NCI-H2196 (cell line): Measurements from ENCODE around the gene CYP24A1.
"Not testable (repeated sequence)": the region's sequence is repeated elsewhere in the genome, so short reads cannot be mapped to it uniquely, and the experiment has no call there.

Experiments
- DNase-seq: peaks from one replicate; lab custom pipeline; 2025; ENCODE audit not compliant: unreplicated experiment; lab: John Stamatoyannopoulos, UW

The CYP24A1 gene

DNA sequence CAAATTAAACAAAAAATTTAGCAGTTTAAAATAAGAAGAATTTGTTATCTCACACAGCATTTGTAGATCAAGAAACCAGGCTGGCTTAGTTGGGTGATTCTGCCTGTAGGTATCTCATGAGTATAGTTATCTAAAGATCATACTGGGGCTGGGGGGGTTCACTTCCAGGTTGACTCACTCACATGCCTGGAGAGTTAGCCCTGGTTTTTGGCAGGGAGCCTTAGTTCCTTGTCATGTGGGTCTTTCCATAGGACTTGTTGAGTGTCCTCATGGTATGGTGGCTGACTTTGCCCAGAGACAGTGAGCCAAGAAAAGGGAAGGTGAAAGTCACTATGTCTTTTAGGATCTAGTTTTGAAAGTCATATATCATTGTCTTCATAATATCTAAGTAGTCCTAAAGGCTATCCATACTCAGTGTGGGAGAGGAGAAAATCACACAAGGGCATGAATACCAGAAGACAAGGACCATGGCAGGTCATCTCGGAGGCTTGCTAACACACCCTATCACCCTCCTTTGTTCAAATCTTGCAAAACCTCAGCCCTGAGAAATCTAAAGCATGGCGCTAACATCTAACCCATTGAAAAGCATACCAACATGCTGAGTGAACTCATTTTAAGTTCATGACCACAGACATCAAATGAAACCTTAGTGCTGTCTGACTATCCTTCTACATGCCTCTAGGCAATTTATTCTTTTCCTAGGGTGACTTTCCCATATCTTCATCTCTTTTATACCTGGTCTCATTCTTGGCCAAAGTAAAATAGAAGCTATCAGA lies 39.2 kb downstream of the CYP24A1 start:
- DNase-seq = no peak

DNA sequence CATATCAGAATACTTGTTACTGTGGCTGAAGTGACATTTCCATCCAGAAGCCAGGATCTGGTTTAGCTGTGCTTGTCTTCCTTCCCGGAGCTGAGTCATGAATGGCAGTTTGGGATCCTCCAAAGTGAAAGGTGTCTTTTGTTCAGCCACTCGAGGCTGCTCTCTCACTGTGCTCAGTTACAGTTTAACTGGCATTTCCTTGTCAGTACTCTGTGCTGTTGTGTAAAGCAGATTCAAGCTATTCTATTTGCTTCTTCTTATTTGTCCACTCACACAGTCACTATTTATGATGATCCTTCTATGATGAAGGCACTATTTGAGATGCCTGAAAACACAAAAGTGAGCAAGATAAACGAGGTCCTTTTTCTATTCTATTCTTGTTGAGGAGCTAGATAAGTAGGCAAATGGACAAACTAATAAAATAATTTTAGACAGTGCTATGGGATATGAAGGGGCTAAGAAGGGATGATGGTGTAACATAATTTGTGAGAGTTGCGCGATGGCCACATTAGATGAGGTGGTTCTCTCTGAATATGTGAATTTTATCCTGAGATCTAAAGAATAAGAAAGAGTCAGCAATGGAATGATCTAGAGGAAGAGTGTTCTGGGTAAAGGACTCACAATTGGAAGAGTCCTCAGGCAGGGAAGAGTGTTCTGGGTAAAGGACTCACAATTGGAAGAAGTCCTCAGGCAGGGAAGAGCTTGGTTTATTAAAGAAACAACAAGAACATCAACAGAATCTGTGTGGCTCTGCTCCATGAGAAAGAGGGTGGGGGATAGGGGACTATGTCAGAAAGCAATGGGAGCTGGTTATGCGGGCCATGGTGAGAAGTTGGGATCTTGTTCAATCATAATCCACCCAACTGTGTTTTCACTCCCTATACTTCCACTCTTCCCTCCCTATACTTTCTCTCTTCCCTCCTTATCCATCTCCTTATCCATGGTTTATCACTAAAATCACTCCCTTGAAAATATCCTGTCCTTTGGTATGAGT lies 40.1 kb downstream of the CYP24A1 start:
- peak; percentile 63 for DNase-seq

DNA sequence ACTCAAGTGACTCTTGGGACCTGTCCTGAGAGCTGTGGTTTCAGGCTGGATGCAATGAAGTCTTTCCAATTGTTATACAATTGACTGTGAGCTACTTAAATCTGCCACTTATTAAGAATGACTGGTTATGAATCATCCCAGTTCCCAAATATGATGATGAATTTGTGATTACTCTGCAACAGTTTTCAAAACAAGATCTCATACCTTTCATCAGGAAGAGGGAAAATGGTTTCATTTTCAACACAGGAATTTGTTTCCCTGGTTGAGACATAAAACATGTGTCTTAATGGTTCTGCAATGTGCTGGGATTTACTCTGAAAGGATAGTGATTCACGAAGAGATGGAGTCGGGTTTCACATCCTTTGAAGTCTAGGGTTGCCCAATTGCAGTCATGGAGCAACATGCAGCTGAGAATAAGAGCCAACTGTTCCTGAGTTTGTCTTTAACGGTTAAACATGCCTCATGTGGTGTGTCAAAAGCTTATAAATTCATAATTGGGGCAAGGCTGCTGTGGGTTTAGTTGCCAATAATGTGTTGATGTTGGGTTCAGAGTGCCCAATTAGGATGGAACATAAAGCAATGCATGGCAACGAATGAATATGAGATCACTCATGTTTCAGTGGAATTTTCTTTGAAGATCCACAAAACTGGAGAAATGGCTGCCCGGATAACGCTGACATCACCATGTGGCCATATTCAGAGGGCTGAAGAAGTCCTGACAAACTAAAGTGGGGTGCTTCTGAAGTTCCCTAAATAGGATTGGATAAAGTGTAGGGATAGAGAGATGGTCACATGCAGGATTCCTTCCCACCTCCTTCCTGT lies 41.0 kb downstream of the CYP24A1 start:
- peak; percentile 70 for DNase-seq

DNA sequence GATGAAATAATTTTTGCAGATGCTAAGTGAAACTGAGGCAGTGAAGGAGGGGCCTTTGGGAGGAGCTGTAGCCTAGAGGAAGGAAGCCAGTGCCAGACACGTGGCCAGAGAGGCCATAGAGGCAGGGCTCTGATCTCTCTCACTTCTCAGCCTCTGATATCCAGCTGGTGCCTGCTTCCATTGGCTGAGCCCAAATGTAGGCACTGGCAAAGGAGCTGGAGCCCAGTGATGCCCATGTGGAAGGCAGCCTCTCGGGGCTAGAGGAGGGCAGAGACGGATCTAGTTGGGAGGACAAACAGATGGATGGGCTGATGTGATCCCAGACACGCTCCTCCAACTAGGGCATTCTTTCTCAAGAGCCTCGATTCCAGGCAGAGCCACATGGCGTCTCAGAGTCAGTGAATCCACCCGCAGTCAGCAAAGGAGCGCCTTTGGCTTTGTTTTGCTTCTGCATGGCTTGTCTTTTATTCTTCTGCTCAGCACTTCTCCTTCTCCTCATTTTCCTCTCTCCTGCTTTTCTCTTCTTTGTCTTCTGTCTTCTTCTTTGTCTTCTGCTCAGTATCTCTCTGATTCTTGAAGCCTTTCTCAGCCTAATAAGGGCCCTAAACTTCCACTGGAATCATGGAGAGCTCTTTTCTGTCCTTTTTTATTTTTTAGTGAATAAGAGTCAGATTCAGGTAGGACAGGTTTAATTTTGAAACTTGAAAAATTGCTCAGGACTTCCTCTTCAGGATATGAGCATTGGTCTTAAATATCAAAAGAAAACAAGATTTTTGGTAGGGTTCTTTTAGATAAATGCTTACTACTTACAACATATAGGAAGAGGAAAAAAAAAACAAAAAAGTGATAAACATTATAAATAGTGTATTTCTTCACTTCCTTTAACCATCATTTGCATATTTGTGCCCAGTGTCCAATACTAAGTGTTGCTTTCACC lies 41.8 kb downstream of the CYP24A1 start:
- DNase-seq = no peak

DNA sequence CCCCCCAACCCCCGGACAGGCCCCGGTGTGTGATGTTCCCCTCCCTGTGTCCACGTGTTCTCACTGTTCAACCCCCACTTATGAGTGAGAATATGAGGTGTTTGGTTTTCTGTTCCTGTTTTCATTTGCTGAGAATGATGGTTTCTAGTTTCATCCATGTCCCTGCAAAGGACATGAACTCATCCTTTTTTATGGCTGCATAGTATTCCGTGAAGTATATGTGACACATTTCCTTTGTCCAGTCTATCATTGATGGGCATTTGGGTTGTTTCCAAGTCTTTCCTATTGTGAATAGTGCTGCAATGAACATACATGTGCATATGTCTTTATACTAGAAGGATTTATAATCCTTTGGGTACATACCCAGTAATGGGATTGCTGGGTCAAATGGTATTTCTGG lies 42.7 kb downstream of the CYP24A1 start:
- DNase-seq = not testable (repeated sequence)

DNA sequence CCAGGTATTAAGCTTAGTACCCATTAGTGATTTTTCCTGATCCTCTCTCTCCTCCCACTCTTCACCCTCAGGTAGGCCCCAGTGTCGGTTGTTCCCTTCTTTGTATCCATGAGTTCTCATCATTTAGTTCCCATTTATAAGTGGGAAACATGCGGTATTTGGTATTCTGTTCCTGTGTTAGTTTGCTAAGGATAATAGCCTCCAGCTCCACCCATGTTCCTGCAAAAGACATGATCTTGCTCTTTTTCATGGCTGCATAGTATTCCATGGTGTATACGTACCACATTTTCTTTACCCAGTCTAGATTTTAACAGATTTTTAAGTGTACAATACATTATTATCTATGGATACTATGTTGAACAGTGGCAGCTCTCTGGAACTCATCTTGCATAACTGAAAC lies 44.4 kb downstream of the CYP24A1 start:
- DNase-seq = no peak

DNA sequence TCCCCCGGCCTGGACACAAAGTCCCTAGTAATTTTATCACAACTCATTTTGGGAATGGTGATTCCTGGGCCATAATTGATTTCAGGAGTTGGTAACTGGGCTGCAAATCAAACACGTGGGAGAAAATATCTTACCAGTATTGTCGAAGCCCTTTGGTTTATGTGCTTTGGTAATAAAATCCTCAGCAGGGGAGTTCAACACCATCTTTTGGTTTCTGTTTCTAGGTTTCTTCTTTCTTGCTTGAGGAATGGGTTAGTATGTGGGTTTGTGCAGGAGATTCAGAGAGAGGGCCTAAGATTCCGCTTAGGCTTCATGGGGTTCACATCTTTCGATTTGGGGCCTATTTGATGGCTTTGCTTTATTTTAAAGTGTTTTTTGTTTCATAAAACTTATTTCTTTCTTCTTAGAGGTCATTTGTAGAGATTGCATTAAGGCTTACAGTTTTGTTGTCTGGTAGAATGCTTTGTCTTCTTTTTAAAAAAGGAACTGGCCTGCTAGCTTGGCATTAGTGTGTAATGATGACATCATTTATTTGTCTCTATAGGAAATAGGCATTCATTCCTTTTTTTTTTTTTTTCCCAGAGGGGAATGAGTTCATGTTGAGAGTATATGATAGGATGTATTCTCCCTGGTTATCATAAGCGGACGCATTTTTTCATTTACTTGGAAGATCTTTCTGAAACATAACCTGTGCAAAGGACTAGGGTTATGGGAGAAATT lies 45.8 kb downstream of the CYP24A1 start:
- DNase-seq = no peak

DNA sequence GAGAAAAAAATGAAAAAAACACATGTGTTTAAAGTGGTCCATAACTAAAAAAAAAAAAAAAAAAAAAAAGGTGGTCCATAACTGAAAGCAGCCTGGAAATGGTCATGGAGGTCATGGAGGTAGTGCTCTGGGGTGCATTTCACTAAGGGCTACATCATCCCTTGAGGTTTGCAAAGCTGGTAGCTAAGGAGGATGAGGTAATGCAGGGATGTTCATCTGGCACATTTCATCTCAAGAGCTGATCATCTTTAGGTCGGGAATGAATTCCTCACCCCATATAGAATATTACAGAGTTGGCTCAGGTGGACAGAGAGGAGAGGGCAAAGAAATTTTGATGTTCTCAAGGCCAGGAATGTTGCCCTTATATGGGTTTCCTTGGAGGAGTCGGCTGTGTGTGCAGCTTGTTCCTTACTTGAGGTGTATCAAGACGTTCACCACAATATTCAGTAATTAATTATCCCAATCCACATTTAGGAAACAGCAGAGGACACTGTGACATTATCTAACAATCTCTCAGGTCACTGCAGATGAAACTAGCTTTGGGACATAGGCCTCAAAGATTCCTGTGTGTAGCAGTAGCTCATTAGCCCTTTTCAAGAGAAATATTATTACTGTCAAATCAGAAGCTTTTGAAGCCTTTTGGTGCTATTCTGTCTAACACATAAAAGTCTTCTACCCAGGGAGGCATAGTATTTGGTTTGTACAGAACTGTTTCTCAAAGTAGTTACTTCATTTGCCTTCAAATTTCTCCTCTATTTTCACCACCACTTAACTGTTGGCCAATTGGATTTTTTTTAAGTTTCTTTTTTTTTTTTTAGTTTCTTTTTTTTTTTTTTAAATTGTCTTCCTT lies 46.8 kb downstream of the CYP24A1 start:
- DNase-seq = no peak

DNA sequence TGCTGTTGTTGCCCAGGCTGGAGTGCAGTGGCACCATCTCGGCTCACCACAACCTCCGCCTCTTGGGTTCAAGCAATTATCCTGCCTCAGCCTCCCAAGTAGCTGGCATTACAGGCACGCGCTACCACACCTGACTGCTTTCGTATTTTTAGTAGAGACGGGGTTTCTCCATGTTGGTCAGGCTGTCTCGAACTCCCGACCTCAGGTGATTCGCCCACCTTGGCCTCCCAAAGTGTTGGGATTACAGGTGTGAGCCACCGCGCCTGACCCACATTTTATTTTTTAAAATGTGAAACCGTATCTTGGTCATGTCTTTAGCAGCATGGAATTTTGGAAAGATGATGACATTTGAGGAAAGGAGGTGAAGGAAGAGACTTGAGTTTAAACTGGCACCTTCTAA lies 47.5 kb downstream of the CYP24A1 start:
- not testable (repeated sequence) for DNase-seq

DNA sequence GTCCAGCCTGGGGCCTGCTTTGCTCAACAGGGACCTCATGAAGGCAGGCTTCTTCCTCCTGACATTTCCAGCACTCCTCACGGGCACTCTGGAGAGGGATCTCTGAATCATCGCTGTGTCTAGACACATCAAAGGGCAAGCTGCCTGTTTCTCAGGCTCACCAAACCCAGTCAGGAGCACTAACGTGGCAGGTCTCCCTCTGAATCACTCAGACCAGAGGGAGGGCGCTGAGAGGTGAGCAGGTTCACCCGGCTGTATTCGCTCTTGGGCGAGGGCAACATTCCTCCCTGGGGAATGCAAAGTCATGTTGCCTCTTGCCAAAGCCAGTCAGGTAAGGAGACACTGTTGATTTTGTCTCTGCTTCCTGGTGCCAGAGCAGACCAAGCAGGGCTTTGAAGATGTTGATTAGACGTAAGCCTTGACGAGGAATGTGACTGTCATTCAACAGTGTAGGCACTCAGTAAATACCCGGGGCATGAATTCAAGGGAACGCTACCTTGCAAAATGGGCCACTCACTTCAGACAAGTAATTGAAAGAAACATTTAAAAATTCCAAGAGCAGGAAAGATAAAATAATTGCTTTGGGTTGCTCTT lies 50.1 kb downstream of the CYP24A1 start:
- peak; percentile 76 for DNase-seq

DNA sequence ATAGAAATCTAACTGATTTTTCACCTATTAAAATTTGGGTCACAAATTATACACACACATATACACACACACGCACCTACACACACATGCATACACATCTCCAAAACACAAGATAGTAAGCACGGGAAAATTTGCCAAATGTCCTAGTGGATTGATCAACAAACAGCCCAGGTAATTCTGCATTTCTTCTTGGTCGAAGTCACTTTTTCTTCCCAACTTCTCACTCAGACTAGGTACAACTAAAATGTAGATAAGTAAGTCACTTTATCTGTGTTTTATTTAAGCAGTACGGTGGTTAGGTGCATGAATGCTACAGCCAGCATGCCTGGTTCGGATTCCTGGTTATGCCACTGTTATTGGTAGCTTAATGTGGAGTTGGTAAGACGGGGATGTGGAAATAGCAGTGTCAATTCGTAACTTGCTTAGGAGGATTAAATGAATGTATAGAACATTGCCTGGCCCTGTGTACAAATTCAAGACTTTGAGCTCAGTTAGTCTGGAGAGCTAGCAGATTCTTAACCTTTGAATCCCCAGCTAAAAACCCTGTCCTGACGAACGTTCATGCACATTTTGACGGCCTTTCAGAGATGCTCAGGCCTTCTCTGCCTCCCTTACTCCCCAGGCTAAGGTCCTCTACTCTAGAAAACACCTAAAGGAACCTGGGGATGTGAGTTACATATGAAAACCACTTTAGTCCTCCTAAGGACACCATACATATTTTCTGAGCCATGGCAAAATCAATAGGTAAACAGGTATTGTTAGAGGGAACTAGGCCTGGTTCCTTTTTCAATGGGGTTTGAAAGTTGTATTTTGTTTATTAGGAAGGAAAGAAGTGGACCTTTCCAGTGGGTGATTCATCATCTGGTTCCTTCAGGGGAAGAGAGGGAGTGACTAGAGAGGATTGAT lies 50.9 kb downstream of the CYP24A1 start:
- no peak for DNase-seq

DNA sequence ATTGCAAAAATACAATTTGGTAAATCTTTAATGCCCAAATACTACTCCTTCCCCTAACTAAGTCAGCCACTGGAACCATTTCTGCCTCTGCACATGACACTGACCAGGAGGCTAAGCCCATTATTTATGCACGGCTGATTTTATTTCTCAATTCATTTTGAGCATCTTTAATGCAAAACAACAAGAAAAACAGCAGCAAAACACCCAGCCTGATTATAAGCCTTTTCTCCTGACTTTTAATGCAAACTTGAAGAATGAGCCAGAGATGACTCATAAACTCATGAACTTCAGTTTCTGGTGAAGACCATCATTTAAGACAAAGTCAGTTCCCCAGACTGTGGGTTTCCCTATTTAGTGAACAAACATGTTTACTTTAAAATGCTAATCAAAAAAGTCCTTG lies 51.6 kb downstream of the CYP24A1 start:
- DNase-seq = no peak

DNA sequence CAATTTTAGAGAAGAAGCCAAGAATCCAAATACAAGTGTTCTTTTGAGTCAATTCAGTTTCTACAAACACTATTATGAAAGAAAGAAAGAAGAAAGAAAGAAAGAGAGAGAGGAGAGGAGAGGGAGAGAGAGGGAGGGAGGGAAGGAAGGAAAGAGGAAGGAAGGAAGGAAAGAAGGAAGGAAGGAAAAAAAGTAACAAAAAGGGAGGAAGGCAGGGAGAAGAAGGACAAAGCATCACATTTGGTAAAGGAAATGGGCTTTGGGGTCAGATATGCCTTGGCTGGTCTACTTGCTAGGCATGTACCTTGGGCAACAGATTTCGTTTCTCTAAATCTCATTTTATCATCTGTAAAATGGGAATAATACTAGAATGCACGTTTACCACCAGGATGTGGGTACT lies 54.0 kb downstream of the CYP24A1 start:
- DNase-seq = no peak

DNA sequence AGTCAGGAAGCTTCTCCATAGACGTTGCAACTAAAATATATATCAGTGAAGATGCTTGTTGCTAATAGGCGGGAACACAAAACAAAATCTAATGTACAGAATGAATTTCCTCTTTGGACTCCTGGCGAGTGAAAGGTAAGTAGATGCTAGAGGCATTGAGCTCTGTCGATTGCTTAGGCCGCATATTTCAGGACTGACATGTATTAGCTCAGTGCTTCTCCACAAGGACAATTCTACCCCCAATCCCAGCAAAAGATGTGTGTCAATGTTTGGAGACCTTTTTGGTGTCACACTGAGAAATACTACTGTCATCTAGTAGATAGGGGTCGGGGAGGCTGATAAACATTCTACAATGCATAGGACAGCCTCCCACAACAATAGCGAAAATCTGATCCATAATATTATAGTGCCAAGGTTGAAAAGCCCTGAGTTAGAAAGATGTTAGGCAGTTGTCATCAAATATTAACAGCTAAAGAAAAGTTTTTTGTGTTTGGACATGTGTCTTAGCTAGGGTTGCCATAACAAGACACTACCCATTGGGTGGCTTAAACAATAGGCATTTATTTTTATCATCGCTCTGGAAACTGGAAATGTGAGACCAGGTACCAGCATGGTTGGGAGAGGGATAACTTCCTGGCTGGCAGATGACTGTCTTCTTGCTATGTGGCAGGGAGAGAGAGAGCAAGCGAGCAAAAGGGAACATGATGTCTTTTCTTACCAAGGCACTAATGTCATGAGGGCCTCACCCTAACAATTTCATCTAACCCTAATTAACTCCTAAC lies 55.4 kb downstream of the CYP24A1 start:
- DNase-seq = no peak

DNA sequence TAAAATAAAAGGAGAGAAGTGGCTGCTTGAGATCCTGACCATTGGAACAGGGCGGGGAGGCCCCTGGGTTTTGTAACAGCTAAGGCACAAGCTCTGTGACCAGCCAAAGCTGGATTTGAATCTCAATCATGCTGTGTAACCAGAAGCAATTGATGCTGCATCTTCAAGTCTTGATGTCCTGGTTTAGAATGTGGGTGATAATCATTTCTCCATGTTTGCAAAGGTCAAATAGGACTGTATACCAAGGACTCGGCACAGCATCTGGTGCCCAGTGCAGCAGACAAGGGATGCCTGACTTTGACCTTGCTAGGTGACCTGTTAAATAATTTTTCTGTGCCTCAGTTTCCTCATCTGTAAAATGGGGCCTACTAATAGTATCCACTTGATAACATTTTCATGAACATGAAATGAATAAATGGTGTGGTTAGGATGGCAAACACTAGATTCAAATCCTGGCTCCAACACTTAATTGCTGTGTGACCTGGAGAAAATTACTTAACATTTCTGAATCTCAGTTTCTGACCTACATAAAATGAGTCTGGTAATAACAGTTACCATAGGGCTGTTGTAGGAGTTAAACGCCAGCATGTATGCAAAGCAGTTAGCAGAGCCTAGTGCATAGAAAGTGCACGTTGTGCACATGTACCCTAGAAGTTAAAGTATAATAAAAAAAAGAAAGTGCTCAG lies 57.1 kb downstream of the CYP24A1 start:
- DNase-seq = no peak
